PC-9 (cell line): ENCODE data around the gene MAN1C1.

ENCODE experiments used
- EZH2 ChIP-seq: fragments of 200-600 bp; sonication (generic); IDR thresholded peaks from 2 replicates; pipeline ENCODE4 v1.8.0; 2017; ENCODE audit warnings: antibody characterized with exemption, low read depth
- TF ChIP-seq, protein P1 (sequence below): fragments of 200-600 bp; sonication (generic); conservative IDR thresholded peaks from 2 replicates; pipeline ENCODE4 v1.6.1; 2017; ENCODE audit warnings: mixed run types, antibody characterized with exemption, mild to moderate bottlenecking, moderate library complexity

GRCh38 chr1:25673456-25673855 lies 56.9 kb downstream of the MAN1C1 start:
- TF ChIP-seq, protein P1, sequence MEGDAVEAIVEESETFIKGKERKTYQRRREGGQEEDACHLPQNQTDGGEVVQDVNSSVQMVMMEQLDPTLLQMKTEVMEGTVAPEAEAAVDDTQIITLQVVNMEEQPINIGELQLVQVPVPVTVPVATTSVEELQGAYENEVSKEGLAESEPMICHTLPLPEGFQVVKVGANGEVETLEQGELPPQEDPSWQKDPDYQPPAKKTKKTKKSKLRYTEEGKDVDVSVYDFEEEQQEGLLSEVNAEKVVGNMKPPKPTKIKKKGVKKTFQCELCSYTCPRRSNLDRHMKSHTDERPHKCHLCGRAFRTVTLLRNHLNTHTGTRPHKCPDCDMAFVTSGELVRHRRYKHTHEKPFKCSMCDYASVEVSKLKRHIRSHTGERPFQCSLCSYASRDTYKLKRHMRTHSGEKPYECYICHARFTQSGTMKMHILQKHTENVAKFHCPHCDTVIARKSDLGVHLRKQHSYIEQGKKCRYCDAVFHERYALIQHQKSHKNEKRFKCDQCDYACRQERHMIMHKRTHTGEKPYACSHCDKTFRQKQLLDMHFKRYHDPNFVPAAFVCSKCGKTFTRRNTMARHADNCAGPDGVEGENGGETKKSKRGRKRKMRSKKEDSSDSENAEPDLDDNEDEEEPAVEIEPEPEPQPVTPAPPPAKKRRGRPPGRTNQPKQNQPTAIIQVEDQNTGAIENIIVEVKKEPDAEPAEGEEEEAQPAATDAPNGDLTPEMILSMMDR: no peak
- TF ChIP-seq EZH2: no peak
